Esophagus squamous epithelium (tissue), 4 donors: ENCODE measurements around the gene PDPN.

Source experiments
- CTCF ChIP-seq, 6 experiments: fragments of 450-650 bp in 4 of 6; fragments of 200-600 bp in 2 of 6; sonication (generic) in 2 of 6; IDR thresholded peaks; one replicate each; pipeline ENCODE4 v1.5.1; 2016 to 2019; ENCODE audit warnings: antibody characterized with exemption in 6 of 6, mild to moderate bottlenecking in 4 of 6, moderate library complexity in 4 of 6
- POLR2A ChIP-seq, 4 donors: fragments of 450-650 bp; IDR thresholded peaks; one replicate each; pipeline ENCODE4 v1.6.1; 2017; ENCODE audit warnings: antibody characterized with exemption in 4 of 4, mild to moderate bottlenecking in 4 of 4, moderate library complexity in 3 of 4

- TF ChIP-seq POLR2A (IDR thresholded peaks at IDR 0.05) (no peak), CTCF (IDR thresholded peaks at IDR 0.05) (no peak)
These were observed 21.1 kb downstream of the PDPN start for GRCh38 chr1:13604721-13605120.
